HG02571 (cell line): Measurements from ENCODE around the gene CDIPT.
"Not testable (repeated sequence)": the region's sequence is repeated elsewhere in the genome, so short reads cannot be mapped to it uniquely, and the experiment has no call there.

Experiments used
- ATAC-seq: cut with Tn5 transposase; IDR thresholded peaks from one replicate; pipeline ENCODE4 v1.9.1; 2021; ENCODE audit warnings: mild to moderate bottlenecking, moderate library complexity; ENCODE audit not compliant: unreplicated experiment

The CDIPT gene

DNA sequence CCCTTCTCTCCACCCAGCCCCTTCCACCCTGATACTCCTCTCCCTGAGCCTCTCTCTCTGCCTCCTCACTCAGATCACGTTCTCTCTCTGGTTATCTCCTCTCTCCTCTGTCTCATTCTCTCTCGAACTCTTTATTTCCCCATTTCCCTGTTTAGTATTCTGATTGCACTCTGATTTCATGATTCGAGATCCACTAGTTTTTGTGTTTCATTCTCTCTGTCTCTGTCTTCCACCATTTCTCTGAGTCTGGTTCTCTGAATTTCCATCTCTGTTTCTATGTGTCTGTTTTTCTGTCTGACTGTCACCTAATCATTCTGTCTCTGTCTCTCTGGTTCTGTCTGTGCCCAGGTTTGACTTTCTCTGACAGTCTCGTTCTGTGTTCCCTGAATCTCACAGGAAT, 34.3 kb upstream of the CDIPT start:
- no peak for ATAC-seq

DNA sequence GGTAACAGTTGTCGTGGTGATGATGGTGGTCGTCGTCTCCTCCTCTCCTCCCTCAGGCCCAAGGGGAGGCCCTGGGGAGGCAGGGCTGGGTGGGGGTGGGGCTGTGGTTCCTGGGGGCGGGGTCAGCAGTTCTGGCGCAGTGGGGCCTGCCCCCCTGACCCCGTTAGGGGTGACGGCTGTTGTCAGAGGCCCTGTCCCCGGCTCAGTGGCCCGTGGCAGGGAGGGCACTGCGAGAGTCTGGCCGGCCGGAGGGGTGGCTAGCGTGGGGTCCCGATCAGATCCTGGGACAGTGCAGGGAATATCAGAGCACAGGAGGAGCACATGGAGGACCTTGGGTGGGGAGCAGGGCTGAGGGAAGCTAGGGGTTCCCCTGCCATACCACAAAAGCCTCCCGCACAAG, 33.8 kb upstream of the CDIPT start:
- ATAC-seq, result no peak

DNA sequence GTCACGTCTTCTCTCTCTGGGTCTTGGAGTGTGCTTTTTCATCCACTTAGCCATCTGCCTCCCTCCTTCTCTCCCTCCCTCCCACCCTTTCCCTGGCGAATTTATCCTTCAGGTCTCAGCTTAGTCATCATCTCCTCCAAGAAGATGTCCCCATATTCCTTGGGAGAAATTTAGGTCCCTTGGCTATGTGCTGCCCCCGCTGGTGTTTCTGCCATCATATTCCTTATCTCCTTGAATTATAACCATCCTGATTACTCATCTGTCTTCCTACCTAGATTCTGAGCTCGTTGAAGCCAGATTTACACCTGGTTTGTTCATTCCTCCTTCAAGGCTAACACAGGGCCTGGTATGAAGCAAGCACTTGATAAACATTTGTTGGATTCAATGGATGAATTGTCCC, 31.3 kb upstream of the CDIPT start:
- no peak for ATAC-seq

DNA sequence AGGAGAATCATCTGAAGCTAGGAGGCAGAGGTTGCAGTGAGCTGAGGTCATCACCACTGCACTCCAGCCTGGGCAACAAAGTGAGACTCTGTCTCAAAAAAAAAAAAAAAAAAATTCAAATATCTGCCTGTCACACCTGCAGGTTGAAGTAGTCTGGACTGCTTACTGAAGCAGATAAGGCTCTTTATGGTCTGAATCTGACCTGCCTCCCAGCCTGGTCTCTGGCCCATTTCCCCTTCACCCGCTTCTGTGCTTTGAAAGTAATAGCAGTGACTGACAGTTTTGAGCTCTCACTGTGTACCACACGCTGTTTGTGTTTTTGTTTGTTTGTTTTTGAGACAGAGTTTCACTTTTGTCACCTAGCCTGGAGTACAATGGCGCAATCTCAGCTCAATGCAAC, 30.5 kb upstream of the CDIPT start:
- ATAC-seq, result no peak

DNA sequence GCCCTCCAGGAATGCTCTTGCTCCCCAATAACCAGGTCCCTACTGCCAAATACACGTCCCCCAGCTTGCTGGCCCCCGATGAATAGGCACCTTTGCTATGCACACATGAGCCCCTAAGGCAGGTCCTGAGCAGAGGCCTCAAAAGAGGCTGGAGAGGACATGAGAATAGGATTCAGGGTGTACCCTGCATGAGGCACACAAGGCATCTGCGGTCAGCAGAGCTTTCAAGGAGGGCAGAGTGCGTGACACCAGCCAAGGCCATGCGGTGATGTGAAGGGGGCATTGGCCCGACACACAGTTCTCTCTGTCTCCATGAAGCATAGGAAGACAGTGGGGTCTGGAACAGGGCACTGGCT, 29.4 kb upstream of the CDIPT start:
- no peak for ATAC-seq

DNA sequence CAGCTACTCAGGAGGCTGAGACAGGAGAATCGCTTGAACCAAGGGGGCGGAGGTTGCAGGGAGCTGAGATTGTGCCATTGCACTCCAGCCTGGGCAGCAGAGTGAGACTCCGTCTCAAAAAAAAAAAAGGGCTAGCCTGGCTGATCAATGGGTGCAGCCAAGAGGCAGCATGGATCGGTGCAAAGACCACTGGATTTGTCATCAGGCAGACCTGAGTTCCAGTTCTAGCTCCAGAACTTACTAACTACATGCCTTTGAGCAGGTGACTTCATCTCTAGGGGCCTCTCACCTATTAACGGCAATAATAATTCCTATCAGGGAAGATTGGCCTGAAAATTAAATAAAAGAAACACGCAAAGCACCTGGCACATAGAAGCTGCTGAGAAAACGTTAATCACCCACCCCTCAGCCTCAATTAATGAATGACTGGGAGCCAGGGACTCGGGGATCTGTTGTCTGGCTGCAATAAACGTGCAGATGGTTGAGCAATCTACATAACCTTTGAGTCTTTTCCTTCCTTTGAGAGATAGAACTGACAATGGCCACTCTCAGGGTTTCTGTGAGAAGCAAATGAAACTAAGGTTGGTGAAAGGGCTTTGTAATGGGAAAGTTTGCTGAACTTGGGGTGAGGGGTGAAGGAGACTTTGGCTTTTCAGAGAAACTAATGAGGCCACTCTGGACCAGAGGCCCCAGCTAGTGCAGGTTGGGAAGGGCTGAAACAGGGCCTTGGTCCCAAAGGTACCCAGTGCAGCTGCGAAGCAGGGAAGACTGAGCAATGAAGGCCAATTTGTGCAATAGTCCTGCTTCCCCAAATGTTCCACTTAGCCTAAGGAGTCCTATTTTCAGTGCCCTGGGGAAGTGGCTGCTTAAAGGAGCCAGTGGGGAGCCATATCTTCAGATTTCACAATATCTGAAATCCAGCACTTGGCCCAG, 28.8 kb upstream of the CDIPT start:
- no peak for ATAC-seq

DNA sequence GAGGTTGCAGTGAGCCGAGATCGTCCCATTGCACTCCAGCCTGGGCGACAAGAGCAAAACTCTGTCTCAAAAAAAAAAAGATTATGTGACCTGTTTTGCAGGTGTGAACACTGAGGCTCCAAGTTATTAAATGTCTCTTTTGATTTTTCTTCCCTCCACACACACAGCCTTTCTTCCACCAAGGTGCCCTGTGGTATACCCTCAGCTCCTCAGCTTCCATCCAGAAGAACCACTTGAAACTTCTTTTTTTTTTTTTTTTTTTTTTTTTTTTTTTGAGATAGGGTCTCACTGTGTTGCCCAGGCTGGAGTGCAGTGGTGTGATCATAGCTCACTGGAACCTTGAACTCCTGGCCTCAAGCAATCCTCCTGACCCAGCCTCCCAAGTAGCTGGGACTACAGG, 26.3 kb upstream of the CDIPT start:
- not testable (repeated sequence) for ATAC-seq

DNA sequence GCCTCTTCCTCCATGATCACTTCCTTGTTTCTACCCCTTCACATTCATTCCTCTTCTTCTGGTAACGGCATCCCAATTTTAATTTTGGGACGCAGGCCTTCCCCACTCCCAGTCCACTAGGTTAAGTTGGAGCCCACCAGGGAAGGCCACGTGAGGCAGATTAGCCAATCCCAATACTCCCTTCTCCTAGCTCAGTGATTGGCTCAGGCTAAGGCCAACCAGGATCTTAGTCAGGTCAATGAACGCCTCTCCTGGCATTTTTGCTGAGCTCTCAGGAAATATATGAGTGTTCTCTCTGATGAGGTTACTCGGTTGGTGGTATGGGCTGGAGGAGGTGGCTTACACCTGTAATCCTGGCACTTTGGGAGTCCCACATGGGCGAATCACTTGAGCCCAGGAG, 21.0 kb upstream of the CDIPT start:
- ATAC-seq, result no peak

DNA sequence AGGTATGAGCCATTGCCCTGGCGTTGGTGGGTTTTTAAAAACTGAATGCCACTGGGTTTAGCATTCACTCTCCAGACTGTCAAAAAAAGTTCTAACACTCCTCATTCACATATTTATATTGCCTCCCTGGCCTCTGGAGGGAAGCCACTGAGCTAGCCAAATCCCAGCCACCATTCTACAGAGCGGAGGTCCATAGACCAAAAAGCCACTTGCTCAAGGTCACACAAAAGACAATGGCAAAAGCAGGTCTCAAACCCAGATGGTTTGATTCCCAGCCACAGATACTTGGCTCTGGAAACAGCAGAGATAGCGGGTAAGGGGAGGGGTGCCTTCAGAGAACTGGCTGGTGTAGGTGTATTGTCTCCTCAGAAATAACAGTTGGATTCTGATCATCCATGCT, 18.0 kb upstream of the CDIPT start:
- ATAC-seq, result no peak

DNA sequence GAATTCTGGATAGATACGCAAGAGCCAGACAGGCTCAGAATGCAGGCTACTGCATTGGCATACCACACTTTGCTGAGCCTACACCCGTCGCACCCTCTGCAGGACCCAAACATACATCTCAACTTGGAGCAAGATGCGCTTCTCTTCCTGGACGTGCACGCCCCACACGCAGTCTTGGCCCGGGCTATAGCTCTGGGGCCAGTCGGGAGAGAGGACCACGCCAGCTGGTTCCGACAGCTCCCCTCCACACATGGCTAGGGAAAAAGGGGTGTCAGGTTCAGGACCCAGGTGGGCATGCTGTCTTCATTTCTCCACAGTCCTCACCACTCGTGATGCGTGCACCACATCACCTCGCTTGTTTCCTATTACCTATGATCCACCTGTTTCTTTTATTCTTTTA, 15.1 kb upstream of the CDIPT start:
- no peak for ATAC-seq

DNA sequence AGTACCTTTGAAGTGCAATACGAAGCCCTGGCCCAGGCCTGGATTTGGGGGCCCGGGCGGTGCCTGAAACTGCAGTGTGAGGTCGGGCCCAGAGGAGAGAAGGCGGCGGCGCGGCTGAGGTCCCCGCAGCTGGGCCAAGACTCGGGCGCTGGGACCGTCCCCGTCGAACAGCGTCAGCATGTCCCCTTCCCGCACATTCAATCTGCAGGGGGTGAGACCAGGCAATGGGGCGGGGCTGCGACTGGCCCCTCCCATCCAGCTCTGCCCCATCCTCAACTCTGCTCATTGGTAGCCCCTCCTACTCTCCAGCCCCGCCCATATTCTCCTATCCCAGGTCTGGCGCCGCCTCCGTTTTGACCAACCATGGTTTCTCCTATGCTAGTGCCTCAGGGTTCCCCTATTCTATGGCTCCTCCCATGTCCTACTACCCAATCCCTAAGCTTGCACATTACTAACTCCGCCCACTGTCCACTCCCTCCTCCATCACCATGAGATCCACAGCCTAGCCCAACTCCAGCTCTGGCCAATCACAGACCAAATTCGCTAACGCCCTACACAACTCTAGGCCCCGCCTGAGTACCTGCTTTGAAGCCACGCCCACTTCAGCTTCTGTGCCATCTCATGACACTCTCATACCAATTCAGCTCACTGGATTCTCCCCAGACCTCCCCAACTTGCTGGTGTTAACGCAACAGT, 14.4 kb upstream of the CDIPT start:
- ATAC-seq, result no peak

DNA sequence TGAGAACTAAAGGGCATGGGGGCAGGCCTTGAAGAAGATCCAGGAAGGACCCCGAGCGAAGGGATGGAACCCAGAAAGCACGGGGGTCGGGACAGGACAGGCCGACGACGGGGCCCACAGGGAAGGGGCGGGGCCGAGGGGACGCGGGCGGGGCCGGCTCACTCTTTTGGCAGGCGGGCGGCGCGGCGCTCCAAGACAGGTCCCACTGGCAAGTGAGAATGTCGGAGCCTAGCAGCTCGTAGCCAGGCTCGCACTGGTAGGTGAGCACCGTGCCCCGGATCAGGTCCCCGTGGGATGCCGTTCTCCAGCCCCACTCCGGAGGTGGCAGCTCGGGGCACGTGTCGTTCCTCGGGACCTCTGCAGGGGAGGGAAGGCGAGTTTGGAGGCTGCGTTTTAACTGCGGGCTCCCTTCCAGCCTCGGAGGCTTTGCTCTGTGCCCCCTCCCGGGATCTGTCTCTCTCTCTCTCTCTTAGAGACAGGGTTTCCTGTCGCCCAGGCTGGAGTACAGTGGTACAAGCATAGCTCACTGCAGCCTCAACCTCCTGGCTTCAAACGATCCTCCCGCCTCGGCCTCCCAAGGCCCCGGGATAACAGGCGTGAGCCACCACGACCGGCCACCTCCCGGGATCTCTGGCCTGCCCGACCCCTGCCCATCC, 13.7 kb upstream of the CDIPT start:
- ATAC-seq, result no peak

DNA sequence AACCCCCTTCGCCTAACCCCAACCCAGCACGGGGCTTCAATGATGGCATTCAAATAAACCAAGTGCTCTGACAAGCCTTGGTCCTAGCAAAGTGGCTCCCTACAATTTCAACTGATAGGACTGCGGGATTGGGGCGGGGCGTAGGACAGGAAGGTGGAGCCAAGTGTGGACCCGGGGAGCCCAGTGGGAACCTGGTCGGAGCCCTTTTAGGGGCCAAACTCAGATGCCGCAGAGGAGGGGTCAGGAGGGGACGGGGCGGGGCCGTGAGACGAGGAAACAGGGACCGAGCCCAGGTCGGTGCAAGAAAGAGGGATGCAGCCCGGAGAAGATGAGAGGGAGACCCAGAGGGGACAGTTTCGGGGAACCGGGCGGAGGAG, 13.2 kb upstream of the CDIPT start:
- no peak for ATAC-seq

DNA sequence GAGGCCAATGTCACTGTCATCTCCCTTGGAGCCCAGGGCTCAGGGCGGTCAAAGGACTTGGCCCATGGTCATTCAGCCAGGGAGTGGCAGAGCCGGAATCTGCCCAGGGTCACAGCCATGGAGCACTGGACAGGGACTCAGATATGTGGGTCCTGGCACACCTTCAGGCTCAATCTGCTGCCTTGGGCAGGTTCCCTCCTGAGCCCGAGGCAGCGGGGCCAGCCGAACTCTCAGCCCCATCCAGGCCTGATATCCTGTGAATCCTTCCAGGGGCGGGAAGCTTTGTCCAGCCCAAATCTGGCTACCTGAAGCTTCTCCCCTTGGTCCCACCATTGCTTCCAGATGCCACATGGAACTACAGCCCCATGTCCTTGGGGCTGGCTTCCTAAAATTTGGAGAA, 12.2 kb upstream of the CDIPT start:
- no peak for ATAC-seq

DNA sequence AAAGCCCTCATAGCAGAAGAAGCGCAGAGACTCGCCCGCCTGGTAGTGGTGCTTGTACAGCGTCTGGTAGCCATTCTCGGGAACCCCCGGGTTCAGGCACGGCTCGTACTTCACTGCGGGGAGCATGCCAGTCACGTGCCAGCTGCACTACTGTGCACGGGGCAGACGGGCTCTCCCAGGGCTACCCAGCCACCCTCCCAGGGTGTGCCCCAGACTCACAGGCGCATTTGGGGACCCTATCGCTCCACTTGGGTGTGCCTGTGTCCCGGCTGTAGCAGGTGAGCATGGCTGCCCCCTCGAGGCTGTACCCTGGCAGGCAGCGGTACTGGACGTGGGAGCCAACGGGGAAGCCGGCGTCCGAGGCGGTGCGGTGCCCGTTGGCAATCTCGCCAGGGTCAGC, 10.3 kb upstream of the CDIPT start:
- ATAC-seq, result no peak

DNA sequence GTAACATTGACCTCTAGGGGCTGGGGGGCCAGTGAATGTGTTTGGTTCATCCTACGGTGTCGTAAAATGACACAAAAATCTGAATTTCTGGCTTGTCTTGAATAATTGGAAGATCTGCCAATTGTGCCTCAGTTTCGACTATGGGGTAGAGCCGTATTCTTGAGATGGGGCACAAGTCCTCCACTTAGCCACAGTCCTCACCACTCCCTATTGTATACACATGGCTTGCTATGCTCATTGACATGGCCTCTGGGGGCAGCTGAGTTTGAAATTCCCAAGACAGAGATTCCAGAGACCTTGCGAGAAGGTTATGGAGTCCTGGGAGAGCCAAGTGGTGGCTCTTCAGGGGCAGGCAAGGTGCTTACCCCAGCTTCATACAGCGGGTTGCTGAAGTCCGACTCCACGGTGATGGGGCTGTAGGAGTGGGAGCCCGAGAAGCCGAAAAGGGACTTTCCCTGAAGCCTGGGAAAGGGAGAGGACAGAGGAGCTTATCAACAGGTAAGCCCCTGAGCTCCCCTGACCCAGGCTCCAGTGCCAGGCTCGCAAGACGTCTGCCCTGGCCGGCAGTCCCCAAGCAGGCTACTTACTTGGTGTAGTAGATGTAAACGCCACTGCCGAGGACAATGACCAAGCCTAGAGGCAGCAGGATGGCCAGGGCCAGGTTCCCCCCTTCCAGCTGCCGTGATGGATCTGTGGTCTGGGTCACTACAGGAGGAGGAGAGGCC, 9.0 kb upstream of the CDIPT start:
- no peak for ATAC-seq

DNA sequence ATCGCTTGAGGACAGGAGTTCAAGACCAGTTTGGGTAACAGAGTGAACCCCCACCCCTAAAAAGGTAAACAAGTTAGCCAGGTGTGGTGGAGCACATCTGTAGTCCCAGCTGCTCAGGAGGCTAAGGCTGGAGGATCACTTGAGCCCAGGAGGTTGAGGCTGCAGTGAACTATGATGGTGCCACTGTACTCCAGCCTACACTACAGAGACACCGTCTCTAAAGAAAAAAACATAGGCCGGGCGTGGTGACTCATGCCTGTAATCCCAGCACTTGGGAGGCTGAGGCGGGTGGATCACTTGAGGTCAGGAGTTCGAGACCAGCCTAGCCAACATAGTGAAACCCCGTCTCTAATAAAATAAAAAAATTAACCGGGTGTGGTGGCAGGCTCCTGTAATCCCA, 6.0 kb upstream of the CDIPT start:
- ATAC-seq, result not testable (repeated sequence)

DNA sequence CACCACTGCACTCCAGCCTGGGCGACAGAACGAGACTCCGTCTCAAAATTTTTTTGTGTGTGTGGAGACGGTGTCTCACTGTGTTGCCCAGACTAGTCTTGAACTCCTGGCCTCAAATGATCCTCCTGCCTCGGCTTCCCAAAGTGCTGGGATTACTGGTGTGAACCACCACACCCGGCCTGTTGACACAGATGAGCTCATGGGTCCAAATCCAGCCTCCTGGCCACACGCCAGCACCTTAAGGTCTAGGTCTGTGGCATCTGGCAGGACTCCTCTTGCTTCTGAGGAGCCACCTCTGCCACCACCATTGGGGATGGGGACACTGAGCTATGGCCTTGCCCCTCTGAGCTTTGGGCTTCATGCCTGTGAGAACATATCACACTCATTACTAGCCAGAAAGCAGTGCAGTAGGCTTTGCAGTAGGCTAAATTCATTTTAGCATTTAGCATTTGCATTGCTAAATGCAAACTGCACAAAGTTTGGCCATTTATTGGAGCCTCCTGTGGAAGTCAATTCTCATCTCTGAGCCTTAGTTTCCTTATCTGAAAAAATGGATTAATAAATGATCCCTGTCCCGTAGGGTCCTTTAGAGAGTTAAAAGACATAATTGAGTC, 5.5 kb upstream of the CDIPT start:
- no peak for ATAC-seq

DNA sequence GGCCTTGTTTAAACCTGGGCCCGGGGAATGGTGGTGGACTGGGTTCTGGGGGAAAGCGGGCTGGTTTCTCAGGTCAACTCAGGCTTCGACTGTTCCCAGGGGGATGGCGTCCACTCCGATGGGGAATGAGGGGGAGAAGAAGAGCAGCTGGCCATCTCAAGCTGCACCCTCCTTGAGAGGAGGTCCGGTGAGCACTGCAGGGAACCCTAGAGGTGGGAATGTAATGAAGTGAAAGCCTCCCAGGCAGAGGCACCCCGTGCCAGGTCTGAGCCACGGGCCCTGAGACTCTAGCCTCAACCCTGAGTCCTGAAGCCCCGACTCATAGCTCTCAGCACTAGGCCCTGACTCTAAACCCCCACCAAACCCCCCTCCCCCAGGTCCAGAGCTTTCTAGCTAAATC, 1.2 kb upstream of the CDIPT start:
- ATAC-seq, result no peak

DNA sequence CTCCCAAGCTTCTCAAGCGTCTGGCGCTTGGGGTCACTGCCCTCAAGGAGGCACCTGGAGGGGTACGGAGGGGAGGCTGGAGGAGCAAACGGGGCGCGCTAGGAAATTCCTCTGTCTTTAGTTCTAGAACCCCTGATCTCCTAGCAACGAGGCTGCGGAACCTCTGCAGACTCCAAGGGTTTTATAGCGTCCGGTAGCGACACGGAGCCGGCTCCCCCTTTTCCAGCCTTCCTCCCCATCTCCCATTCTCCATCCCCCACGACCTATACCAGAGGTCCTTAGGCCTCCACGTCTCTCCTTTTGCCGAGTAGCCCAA, 601 bp upstream of the CDIPT start:
- ATAC-seq, result no peak

DNA sequence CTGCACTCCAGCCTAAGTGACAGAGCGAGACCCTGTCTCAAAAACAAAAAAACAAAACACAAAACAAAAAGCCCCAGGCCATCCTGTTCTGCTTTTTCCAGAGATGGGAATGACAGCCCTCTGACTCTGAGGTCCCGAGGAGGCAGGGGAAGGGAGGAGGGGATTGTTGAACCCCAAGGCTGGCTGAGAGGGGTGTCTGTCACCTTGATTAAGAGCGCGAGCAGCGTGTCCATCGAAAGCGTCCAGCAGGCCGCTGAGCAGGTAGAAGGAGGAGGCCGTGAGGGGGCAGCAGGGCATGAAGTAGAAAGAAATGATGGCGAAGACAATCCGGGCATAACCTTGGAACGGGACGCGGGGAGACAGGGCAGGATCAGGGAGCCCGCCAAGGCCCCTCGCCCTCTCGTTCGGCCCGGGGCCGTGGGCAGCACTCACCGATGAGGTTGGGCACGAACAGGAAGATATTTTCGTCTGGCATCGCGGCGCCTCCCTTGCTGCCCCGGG, 593 bp downstream of the CDIPT start:
- no peak for ATAC-seq
